H1 (cell line): ENCODE results near the gene PLPP2. TPM values are rescaled to one million over a fixed set of nuclear protein-coding genes. Genes with fewer than 3 reads are reported as not detected.

Experiments used
- CTCF ChIA-PET: fragments of 300-600 bp; sonication (Branson Sonifier 250); formaldehyde crosslinking; loops from one replicate; lab custom pipeline; 2021; ENCODE audit not compliant: partially characterized antibody; lab: Charles Lee
- POLR2A ChIA-PET: fragments of 300-600 bp; sonication (Branson Sonifier 250); formaldehyde crosslinking; loops from one replicate; lab custom pipeline; 2021; ENCODE audit warnings: inconsistent platforms; ENCODE audit not compliant: partially characterized antibody; lab: Charles Lee
- DNase-seq, 2 experiments: peaks; one replicate each; pipeline versions ENCODE4 v3.0.0 to v3.0.0-alpha.2; 2010 to 2022; ENCODE audit warnings: low spot score in 2 of 2, low read depth in 1 of 2, mixed read lengths in 1 of 2
- FAIRE-seq: peaks from 2 replicates; lab custom pipeline; 2011; peaks lifted over from hg19 to GRCh38; lab: Jason Lieb, UNC
- H2AFZ ChIP-seq: 2 replicates; pipeline ENCODE4 v1.8.1; 2012; ENCODE audit warnings: low read length, inconsistent platforms
- H2AK5ac ChIP-seq: 2 replicates; pipeline ENCODE4 v1.6.1; 2013; ENCODE audit warnings: low read depth, low read length
- H2BK120ac ChIP-seq: replicated peaks from 2 replicates; pipeline ENCODE3; 2013; ENCODE audit warnings: low read depth, low read length, inconsistent platforms
- H2BK12ac ChIP-seq: 2 replicates; pipeline ENCODE4 v1.6.1; 2013; ENCODE audit warnings: low read depth, low read length
- H2BK15ac ChIP-seq: 2 replicates; pipeline ENCODE4 v1.6.1; 2013; ENCODE audit warnings: low read length
- H2BK20ac ChIP-seq: 2 replicates; pipeline ENCODE4 v1.6.1; 2013; ENCODE audit warnings: low read length
- H2BK5ac ChIP-seq: 2 replicates; pipeline ENCODE4 v1.6.1; 2013; ENCODE audit warnings: low read depth, low read length
- H3K14ac ChIP-seq: 2 replicates; pipeline ENCODE4 v1.6.1; 2013; ENCODE audit warnings: inconsistent platforms; ENCODE audit not compliant: insufficient read length
- H3K18ac ChIP-seq: 2 replicates; pipeline ENCODE4 v1.6.1; 2013; ENCODE audit warnings: low read length; ENCODE audit errors: extremely low read depth
- H3K23ac ChIP-seq: 2 replicates; pipeline ENCODE4 v1.6.1; 2013; ENCODE audit warnings: inconsistent platforms; ENCODE audit not compliant: insufficient read length
- H3K23me2 ChIP-seq: 2 replicates; pipeline ENCODE4 v1.6.1; 2013; ENCODE audit warnings: low read depth, low read length
- H3K27ac ChIP-seq: 2 replicates; pipeline ENCODE4 v1.6.1; 2011; ENCODE audit warnings: low read depth, low read length, inconsistent platforms
- H3K27me3 ChIP-seq, 4 experiments: replicated peaks in 1 of 4; 1 replicate in 1 of 4; 2 replicates in 3 of 4; pipeline versions ENCODE4 v1.6.1 to v1.8.1; 2011 to 2013; ENCODE audit warnings: low read length in 3 of 4, mild to moderate bottlenecking in 3 of 4, inconsistent platforms in 2 of 4, mixed read lengths in 2 of 4, moderate library complexity in 1 of 4; ENCODE audit not compliant: control insufficient read depth in 3 of 4, insufficient read depth in 3 of 4; ENCODE audit errors: extremely low read depth in 1 of 4
- H3K36me3 ChIP-seq, 4 experiments: 2 replicates each; pipeline versions ENCODE4 v1.6.1 to v1.8.1; 2011 to 2013; ENCODE audit warnings: mild to moderate bottlenecking in 4 of 4, low read length in 3 of 4, moderate library complexity in 2 of 4, control low read depth in 1 of 4, inconsistent platforms in 1 of 4; ENCODE audit not compliant: insufficient read depth in 4 of 4, control insufficient read depth in 2 of 4
- H3K4ac ChIP-seq: replicated peaks from 2 replicates; pipeline ENCODE3; 2013; ENCODE audit warnings: low read length, low read depth, mixed read lengths, inconsistent platforms; ENCODE audit not compliant: insufficient read length
- H3K4me1 ChIP-seq, 4 experiments: replicated peaks in 1 of 4; 1 replicate in 1 of 4; 2 replicates in 3 of 4; pipeline versions ENCODE4 v1.6.1 to v1.8.1; 2011 to 2013; ENCODE audit warnings: low read length in 3 of 4, inconsistent platforms in 2 of 4, mixed read lengths in 1 of 4; ENCODE audit not compliant: insufficient read depth in 4 of 4, control insufficient read depth in 3 of 4
- H3K4me2 ChIP-seq, 2 experiments: 2 replicates each; pipeline versions ENCODE4 v1.6.1 to v1.8.1; 2011 to 2013; ENCODE audit warnings: low read depth in 2 of 2, low read length in 2 of 2, control low read depth in 1 of 2, inconsistent platforms in 1 of 2, mild to moderate bottlenecking in 1 of 2; ENCODE audit not compliant: insufficient read depth in 1 of 2
- H3K4me3 ChIP-seq, 4 experiments: fragments of 200-600, 300-600 bp in 1 of 4; sonication (generic), shearing (Covaris generic), sonication (Bioruptor Twin) in 1 of 4; 2 replicates each; pipeline versions ENCODE4 v1.5.1 to v1.8.1; 2011 to 2016; ENCODE audit warnings: low read length in 4 of 4, low read depth in 3 of 4, control low read depth in 2 of 4, inconsistent platforms in 2 of 4, mild to moderate bottlenecking in 2 of 4, mixed read lengths in 1 of 4, moderate library complexity in 1 of 4; ENCODE audit not compliant: insufficient read depth in 2 of 4; ENCODE audit errors: extremely low read depth in 1 of 4
- H3K56ac ChIP-seq: replicated peaks from 2 replicates; pipeline ENCODE3; 2013; ENCODE audit warnings: low read depth, mild to moderate bottlenecking, mixed read lengths, low read length, inconsistent platforms; ENCODE audit not compliant: insufficient read length
- H3K79me1 ChIP-seq: 2 replicates; pipeline ENCODE4 v1.6.1; 2013; ENCODE audit warnings: low read depth, low read length, control low read depth
- H3K79me2 ChIP-seq, 2 experiments: 2 replicates each; pipeline versions ENCODE4 v1.6.1 to v1.8.1; 2012 to 2013; ENCODE audit warnings: low read length in 2 of 2, mild to moderate bottlenecking in 2 of 2, inconsistent platforms in 1 of 2; ENCODE audit not compliant: insufficient read depth in 2 of 2, control insufficient read depth in 1 of 2
- H3K9ac ChIP-seq, 4 experiments: replicated peaks in 1 of 4; 1 replicate in 1 of 4; 2 replicates in 3 of 4; pipeline versions ENCODE4 v1.6.1 to v1.8.1; 2011 to 2013; ENCODE audit warnings: low read depth in 3 of 4, low read length in 3 of 4, control low read depth in 2 of 4, mild to moderate bottlenecking in 2 of 4, moderate library complexity in 2 of 4, inconsistent platforms in 1 of 4; ENCODE audit errors: extremely low read depth in 1 of 4
- H3K9me3 ChIP-seq, 2 experiments: 2 replicates each; pipeline versions ENCODE4 v1.6.1 to v1.8.1; 2012 to 2013; ENCODE audit warnings: mild to moderate bottlenecking in 2 of 2, moderate library complexity in 2 of 2, control low read depth in 1 of 2, inconsistent platforms in 1 of 2, low read depth in 1 of 2, low read length in 1 of 2, mixed read lengths in 1 of 2; ENCODE audit not compliant: insufficient read depth in 2 of 2
- H4K20me1 ChIP-seq, 2 experiments: replicated peaks in 1 of 2; 2 replicates each; pipeline versions ENCODE3 to v1.8.1; 2011 to 2013; ENCODE audit warnings: inconsistent platforms in 2 of 2, low read length in 2 of 2, mild to moderate bottlenecking in 1 of 2; ENCODE audit not compliant: insufficient read depth in 2 of 2, control insufficient read depth in 1 of 2
- H4K5ac ChIP-seq: 2 replicates; pipeline ENCODE4 v1.6.1; 2013; ENCODE audit warnings: low read length, low read depth, mixed read lengths, inconsistent platforms; ENCODE audit not compliant: insufficient read length
- H4K8ac ChIP-seq: 2 replicates; pipeline ENCODE4 v1.8.0; 2013; ENCODE audit warnings: mild to moderate bottlenecking, moderate library complexity, low read length, inconsistent platforms; ENCODE audit not compliant: insufficient read depth; ENCODE audit errors: extremely low read depth
- H4K91ac ChIP-seq: replicated peaks from 2 replicates; pipeline ENCODE3; 2013; ENCODE audit warnings: low read length, mixed read lengths, inconsistent platforms; ENCODE audit not compliant: insufficient read length
- KDM5A ChIP-seq: fragments of 200-600 bp; IDR thresholded peaks from 2 replicates; pipeline ENCODE4 v1.7.1; 2012; ENCODE audit warnings: mild to moderate bottlenecking, low read length, inconsistent platforms, mixed read lengths
- WGBS, 2 experiments: shearing (Covaris generic) in 1 of 2; methylation state at CpG; one replicate each; pipeline versions ENCODE4 v1.1.6 to v1.1.7; 2013 to 2015; ENCODE audit warnings: low lambda C conversion rate in 2 of 2, mixed read lengths in 2 of 2, inconsistent platforms in 1 of 2, low coverage in 1 of 2, missing lambda C conversion rate in 1 of 2; ENCODE audit not compliant: insufficient replicate concordance in 2 of 2, insufficient coverage in 1 of 2, insufficient read length in 1 of 2; ENCODE audit errors: extremely low coverage in 1 of 2, missing lambda C conversion rate in 1 of 2; 5-methylcytosine and 5-hydroxymethylcytosine counted together
- polyA plus RNA-seq, 7 experiments: library from polyadenylated mRNA; depleted of rRNA in 3 of 7; stranded (reverse) in 5 of 7; unstranded in 2 of 7; fragments of >200 nt in 5 of 7; fragments of 200-250 nt in 2 of 7; gene quantifications; 1 replicate in 5 of 7; 2 replicates in 1 of 7; 4 replicates in 1 of 7; pipeline versions ENCODE4 v1.2.1 to v1.2.3, GENCODE V29; 2011 to 2013; ENCODE audit warnings: missing spikeins in 2 of 7, mixed read lengths in 2 of 7
- total RNA-seq: library from RNA; stranded (reverse); fragmentation: NEBNext Ultra II Directional; extraction: Animal tissue kit (Norgen Biotek cat#: 25700); gene quantifications from 2 replicates; pipeline ENCODE4 v1.2.1, GENCODE V29; 2021
- TF ChIP-seq, protein P1 (sequence below): IDR thresholded peaks from 2 replicates; pipeline ENCODE4 v1.6.1; 2012; ENCODE audit warnings: inconsistent platforms

PLPP2 gene
- total and polyA plus RNA-seq, 2 of the 8 experiments (the other 6 are each of a cell fraction or from before 2014, with no cell fraction given): 101 to 195 TPM

DNA sequence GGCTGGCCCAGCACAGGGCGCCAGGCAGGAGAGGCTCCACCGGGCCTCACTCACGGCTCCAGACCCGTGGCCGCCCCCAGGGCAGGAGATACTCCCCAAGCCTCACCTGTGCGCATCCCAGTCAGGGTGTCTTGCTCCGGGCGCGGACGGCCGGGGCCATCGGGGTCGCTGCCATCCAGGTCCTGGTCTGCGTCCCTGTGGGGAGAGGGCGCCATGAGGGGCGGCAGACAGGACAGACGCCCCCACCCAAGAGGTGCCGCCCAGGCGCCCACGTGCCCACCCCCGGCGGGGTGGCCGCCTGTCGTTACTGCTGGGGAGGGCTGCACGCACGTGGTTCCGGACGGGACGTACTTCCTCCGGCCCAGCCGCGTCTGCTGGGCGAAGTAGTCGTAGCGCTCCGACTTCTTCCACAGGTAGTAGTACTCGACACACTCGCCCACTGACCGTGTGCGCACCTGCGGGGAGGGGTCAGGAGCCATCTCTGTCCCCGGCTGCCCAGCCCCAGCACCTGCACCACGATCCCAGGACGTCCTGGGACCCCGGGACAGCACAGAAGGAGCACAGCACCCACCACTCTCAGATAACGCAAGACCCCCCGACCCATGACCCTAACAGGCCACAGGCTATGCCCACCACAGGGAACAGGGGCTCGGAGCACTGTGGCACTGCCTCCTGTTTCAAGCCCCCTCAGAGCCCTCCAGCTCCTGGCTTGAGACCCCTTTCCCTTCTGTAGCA, 17.4 kb upstream of the PLPP2 start:
- Histone ChIP-seq H2BK15ac (no peak overlapping the region), H3K14ac (no peak overlapping the region), H4K20me1 (peaks cover 11 to 20% of the 10 kb centered on the region in 2 experiments), H3K4me2 (no peak overlapping the region), H3K9ac (no peak overlapping the region), H2BK12ac (no peak overlapping the region), H3K9me3 (no peaks in the 10 kb centered on the region), H3K4ac (no peak overlapping the region), H3K56ac (no peak overlapping the region), H4K5ac (no peak overlapping the region), H3K27me3 (no peaks in the 10 kb centered on the region), H3K23me2 (no peaks in the 10 kb centered on the region), H3K23ac (no peak overlapping the region), H4K91ac (no peak overlapping the region), H2BK5ac (no peak overlapping the region), H4K8ac (no peak overlapping the region; the same call in 1 of the 2 replicates), H3K27ac (no peak overlapping the region), H3K4me1 (no peaks in the 10 kb centered on the region; a peak in 1 of 7 replicates), H3K4me3 (no peak overlapping the region), H2AK5ac (no peak overlapping the region), H3K79me1 (peaks cover 5% of the 10 kb centered on the region), H3K36me3 (peaks cover 14 to 59% (median 28%) of the 10 kb centered on the region in 4 experiments; a peak in 7 of 8 replicates), H2AFZ (no peak overlapping the region), H2BK20ac (no peak overlapping the region), H3K79me2 (no peaks in the 10 kb centered on the region), H2BK120ac (no peak overlapping the region), H3K18ac (no peak overlapping the region)
- no peak for DNase-seq
- WGBS, 2 experiments: 96% methylated on average over 35 of the region's 48 CpGs; no CpG with 5 or more reads in 1 of the 2 experiments
- ChIA-PET POLR2A (no interaction called here), CTCF (no interaction called here)
- FAIRE-seq: no peak
- TF ChIP-seq, protein P1, sequence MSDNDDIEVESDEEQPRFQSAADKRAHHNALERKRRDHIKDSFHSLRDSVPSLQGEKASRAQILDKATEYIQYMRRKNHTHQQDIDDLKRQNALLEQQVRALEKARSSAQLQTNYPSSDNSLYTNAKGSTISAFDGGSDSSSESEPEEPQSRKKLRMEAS: no peak
- no peak for TF ChIP-seq KDM5A
